ENCODE data around the gene PMIS2.

The PMIS2 gene

DNA sequence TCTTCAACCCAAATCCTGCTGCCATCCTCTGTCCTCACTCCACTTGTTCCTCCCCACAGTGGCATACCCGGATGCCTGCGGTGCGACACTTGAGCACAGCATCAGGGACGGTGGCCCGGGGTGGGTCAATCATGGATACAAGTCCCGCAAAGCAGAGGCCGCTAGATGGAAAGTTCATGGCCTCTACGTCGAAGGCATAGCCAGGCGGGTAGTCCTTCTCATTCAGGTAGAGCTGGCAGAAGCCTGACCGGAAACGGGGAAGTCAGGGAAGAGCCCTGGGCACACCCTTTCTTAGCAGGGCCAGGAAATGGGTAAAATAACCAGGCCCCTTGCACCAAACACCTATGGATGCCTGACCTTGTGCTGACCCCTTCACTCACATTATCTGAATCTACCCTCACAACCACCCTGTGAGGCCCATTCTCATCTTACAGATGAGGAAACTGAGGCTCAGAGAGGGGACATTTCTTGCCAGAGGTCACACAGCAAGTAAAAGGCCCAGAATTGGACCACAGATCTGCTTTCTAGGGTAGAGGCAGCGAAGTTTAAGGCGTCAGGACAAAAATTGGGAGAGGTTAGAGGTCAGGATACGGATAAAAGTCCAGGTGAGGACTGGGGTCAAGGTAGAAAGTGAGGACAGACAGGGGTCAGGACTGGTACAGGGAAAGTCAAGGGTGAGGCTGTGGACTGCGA, 29.0 kb upstream of the PMIS2 start:
- DNase-seq (ENCODE audit: low spot score), result no peak

- DNase-seq (ENCODE audit: low spot score), result peak; percentile 69
Measured at GRCh38 chr19:35557539-35558399, 28.2 kb upstream of the PMIS2 start.

GRCh38 chr19:35558400-35559280, 27.3 kb upstream of the PMIS2 start:
- DNase-seq (ENCODE audit: low spot score), result no peak

DNA sequence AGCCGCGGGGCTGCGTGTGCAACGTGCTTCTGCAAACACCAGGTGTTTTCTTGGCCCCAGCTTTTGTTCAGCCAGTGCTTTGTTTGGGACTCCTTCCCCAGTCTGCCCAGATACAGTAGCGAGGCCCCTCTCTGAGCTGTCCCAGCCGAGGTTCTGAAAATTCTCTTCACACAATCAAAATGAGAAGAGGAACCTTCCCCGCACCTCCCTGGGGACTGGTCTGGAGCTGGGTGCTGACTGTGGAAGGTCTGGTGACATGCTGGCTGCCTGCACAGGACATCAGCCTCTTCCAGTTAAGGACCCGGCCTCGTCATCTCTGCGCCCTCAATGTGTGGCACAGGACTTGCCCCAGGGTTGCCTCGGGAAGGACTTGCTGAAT, 26.7 kb upstream of the PMIS2 start:
- no peak for DNase-seq (ENCODE audit: low spot score)

GRCh38 chr19:35559781-35560180, 26.2 kb upstream of the PMIS2 start:
- no peak for DNase-seq (ENCODE audit: low spot score)

DNA sequence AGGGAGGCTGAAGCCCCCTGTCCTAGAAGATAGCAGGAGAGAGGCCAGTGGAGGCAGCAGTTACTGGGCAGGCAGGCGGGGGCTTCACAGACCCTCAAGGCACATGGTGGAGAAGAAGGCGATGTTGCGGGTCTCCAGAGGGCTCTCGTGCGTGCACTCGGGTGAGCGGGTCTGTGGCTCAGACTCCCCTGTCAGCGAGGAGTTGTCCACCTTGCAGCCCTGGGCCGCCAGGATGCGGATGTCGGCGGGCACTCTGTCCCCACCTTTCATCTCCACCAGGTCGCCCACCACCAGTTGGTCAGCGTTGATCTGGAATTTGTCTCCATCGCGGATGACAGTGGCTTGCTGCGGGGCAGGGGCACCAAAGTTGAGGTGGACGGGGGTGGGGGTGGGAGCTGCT, 25.7 kb upstream of the PMIS2 start:
- DNase-seq (ENCODE audit: low spot score), result no peak

- no peak for DNase-seq (ENCODE audit: low spot score)
Measured at GRCh38 chr19:35560677-35561076, 25.3 kb upstream of the PMIS2 start.

DNA sequence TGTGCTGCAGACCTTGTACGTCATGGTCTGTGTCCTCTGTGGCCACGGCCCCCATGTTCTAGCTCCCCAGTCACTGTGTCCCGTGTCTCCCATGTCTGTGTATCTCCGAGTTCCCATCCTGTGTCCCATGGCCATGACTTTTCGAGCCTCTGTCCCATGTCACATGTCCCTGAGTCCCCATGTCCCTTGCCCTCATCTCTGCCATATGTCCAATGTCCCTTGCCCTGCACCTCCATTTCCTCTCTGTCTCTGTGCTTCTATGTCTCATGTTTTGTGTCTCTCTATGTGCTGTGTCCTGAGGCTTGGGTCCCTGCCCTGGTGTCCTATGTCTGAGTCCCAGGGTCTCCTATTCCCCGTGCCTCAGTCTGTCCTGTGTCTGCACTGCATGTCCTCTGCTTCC, 24.5 kb upstream of the PMIS2 start:
- no peak for DNase-seq (ENCODE audit: low spot score)

- DNase-seq (ENCODE audit: low spot score), result no peak
Measured at GRCh38 chr19:35562336-35562735, 23.6 kb upstream of the PMIS2 start.

GRCh38 chr19:35562776-35563175, 23.2 kb upstream of the PMIS2 start:
- DNase-seq (ENCODE audit: low spot score), result no peak

GRCh38 chr19:35563207-35563829, 22.7 kb upstream of the PMIS2 start, which contains the start of gene ATP4A:
TSS of gene ATP4A (minus strand) at chr19:35563658. CDS start at chr19:35563629, 29 bp downstream.
- no peak for DNase-seq (ENCODE audit: low spot score)

- no peak for DNase-seq (ENCODE audit: low spot score)
Measured at GRCh38 chr19:35565016-35565856, 20.7 kb upstream of the PMIS2 start.

DNA sequence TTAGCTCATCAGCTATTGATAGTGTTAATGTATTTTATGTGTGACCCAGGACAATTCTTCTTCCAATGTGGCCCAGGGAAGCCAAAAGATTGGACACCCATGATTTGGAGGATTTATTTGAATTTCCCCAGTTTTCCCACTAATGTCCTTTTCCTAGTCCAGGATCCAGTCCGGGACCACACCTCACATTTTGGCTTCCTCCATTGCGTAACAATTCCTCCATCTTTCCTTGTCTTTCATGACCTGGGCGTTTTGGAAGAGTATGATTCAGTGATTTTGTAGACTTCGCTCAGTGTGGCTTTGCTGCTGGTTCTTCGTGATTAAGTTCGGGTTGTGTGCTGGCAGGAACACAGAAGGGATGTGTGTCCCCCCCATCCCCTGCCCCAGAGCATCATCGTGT, 19.2 kb upstream of the PMIS2 start:
- no peak for DNase-seq (ENCODE audit: low spot score)

- DNase-seq (ENCODE audit: low spot score), result no peak
Measured at GRCh38 chr19:35569281-35569781, 16.6 kb upstream of the PMIS2 start.

DNA sequence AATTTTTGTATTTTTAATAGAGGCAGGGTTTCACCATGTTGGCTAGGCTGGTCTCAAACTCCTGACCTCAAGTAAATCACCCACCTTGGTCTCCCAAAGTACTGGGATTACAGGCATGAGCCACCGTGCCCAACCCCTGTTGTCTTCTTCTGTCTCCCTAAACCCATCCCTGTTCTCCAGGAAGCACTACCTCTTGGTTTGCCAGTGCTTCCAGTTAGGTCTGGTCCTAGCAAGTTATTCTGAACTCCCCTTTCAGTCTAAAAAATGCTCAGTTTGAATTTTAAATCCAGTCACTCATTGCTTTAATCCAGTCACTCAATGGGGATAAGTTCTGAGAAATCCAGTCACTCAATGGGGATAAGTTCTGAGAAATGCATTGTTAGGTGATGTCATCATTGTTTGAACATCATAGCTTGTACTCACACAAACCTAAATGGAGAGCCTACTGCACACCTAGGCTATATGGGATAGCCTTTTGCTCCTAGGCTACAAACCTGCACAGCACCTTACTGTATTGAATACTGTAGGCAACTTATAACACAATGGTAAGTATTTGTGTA, 14.5 kb upstream of the PMIS2 start:
- DNase-seq (ENCODE audit: low spot score), result no peak

- no peak for DNase-seq (ENCODE audit: low spot score)
Measured at GRCh38 chr19:35577918-35578317, 8.1 kb upstream of the PMIS2 start.

- DNase-seq (ENCODE audit: low spot score), result no peak
Measured at GRCh38 chr19:35578707-35579106, 7.3 kb upstream of the PMIS2 start.

- DNase-seq (ENCODE audit: low spot score), result no peak
Measured at GRCh38 chr19:35582760-35583159, 3.2 kb upstream of the PMIS2 start.

- peak; percentile 15 for DNase-seq (ENCODE audit: low spot score)
Measured at GRCh38 chr19:35587321-35587720, 1.3 kb downstream of the PMIS2 start.

DNA sequence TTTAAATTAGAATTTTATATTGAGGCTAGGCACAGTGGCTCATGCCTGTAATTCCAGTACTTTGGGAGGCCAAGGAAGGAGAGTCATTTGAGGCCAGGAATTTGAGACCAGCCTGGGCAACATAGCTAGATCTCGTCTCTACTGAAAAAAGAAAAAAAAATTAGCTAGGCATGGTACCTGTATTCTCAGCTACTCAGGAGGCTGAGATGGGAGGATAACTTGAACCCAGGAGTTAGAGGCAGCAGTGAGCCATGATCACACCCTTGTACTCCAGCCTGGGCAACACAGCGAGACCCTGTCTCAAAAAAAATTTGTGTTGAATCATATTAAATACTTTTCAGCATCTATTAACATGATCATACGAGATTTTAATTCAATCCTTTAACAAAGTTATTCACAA, 4.9 kb downstream of the PMIS2 start:
- no peak for DNase-seq (ENCODE audit: low spot score)

- peak; percentile 63 for DNase-seq (ENCODE audit: low spot score)
Measured at GRCh38 chr19:35592226-35592625, 6.3 kb downstream of the PMIS2 start.

All from GM03348 (cell line).